Brain microvascular endothelial cell (primary cell): ENCODE measurements around the gene ZNF532.

Experiments used
- DNase-seq: peaks from one replicate; pipeline ENCODE4 v3.0.0-alpha.2; 2020
- H3K27ac ChIP-seq: fragments of 250-450 bp; sonication (Bioruptor Pico); 2 replicates; pipeline ENCODE4 v1.5.1; 2020; ENCODE audit warnings: mild to moderate bottlenecking, moderate library complexity
- H3K27me3 ChIP-seq: fragments of 250-450 bp; sonication (Bioruptor Pico); replicated peaks from 2 replicates; pipeline ENCODE4 v1.5.1; 2020; ENCODE audit warnings: mild to moderate bottlenecking
- H3K36me3 ChIP-seq: fragments of 250-450 bp; sonication (Bioruptor Pico); replicated peaks from 2 replicates; pipeline ENCODE4 v1.5.1; 2020; ENCODE audit warnings: mild to moderate bottlenecking
- H3K4me3 ChIP-seq: 2 replicates; pipeline ENCODE4 v1.5.1; 2011; ENCODE audit warnings: low read depth, mild to moderate bottlenecking, control low read depth, low read length, moderate library complexity
- CTCF ChIP-seq: IDR thresholded peaks from 2 replicates; pipeline ENCODE4 v1.5.1; 2011; ENCODE audit warnings: low read depth, mild to moderate bottlenecking, moderate library complexity, low read length, control low read depth, inconsistent platforms; ENCODE audit errors: missing control alignments
- in situ Hi-C: cut with HindIII; loops from 2 replicates; pipeline ENCODE4 v1.10.0; 2017; ENCODE audit warnings: low sequenced_read_pairs, low pct_ligation_motif_present

The ZNF532 gene

GRCh38 chr18:58951986-58952702 lies 87.5 kb downstream of the ZNF532 start:
- TF ChIP-seq CTCF, result no peak
- in situ Hi-C loops, result no loop called here
- Histone ChIP-seq H3K36me3 (peaks cover 10% of the 10 kb centered on the region), H3K27me3 (no peaks in the 10 kb centered on the region), H3K27ac (no peak overlapping the region), H3K4me3 (no peak overlapping the region)
- DNase-seq, result no peak

GRCh38 chr18:58952858-58953257 lies 88.2 kb downstream of the ZNF532 start:
- Histone ChIP-seq H3K27ac (no peak overlapping the region), H3K36me3 (peaks cover 10% of the 10 kb centered on the region), H3K27me3 (no peaks in the 10 kb centered on the region), H3K4me3 (no peak overlapping the region)
- no peak for DNase-seq
- in situ Hi-C loops, result no loop called here
- no peak for TF ChIP-seq CTCF

GRCh38 chr18:58953627-58954026 lies 89.0 kb downstream of the ZNF532 start:
- no peak for TF ChIP-seq CTCF
- H3K27me3 ChIP-seq, result no peaks in the 10 kb centered on the region
- no peak overlapping the region for H3K27ac ChIP-seq
- H3K4me3 ChIP-seq, result no peak overlapping the region
- DNase-seq, result no peak
- in situ Hi-C loops, result no loop called here
- H3K36me3 ChIP-seq, result peaks cover 10% of the 10 kb centered on the region

DNA sequence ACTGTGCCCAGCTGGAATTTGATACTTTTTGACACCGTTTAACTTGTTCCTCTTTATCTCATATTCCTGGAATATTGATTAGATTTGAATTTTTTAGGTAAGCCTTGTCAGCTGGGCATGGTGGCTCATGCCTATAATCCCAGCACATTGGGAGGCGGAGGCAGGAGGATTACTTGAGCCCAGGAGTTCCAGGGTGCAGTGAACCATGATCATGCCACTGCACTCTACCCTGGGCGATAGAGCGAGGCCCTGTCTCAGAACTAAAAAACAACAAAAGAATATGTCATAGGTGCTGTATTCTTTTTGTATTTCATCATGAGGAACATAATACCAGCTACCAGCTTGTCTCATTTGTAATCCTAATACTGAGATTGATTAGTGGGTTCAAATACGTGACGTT lies 90.3 kb downstream of the ZNF532 start:
- H3K36me3 ChIP-seq, result peaks cover 6% of the 10 kb centered on the region
- TF ChIP-seq CTCF, result no peak
- no peak for DNase-seq
- no peak overlapping the region for H3K27ac ChIP-seq
- in situ Hi-C loops, result no loop called here
- H3K4me3 ChIP-seq, result no peak overlapping the region
- H3K27me3 ChIP-seq, result no peaks in the 10 kb centered on the region

DNA sequence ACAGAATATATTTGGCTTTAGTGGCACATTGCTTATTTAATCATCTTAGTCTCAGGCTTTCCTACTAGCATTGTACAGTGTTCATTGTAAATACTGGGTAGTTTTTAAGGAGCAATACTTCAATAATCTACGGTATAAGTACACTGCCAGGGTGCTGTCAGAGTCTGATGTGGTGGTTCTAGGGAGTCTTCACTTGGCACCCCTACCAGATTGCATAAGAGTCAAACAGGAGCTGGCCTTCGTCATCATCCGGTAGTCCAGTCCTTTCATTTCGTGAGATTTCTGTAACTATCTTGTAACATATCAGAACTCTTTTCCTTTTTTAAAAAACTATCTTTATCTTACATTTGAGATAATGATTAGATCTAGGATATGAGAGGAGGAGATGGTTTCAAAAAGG lies 91.1 kb downstream of the ZNF532 start:
- Histone ChIP-seq H3K4me3 (no peak overlapping the region), H3K36me3 (peaks cover 6% of the 10 kb centered on the region), H3K27me3 (no peaks in the 10 kb centered on the region), H3K27ac (no peak overlapping the region)
- DNase-seq, result no peak
- TF ChIP-seq CTCF, result no peak
- in situ Hi-C loops, result no loop called here

GRCh38 chr18:58958628-58959027 lies 94.0 kb downstream of the ZNF532 start:
- Histone ChIP-seq H3K27ac (no peak overlapping the region), H3K4me3 (no peak overlapping the region), H3K27me3 (no peaks in the 10 kb centered on the region), H3K36me3 (peaks cover 4% of the 10 kb centered on the region)
- no peak for TF ChIP-seq CTCF
- DNase-seq, result no peak
- in situ Hi-C loops, result no loop called here
